ENCODE results near the gene RIPK3. TPM values are rescaled to one million over a fixed set of nuclear protein-coding genes. Genes with fewer than 3 reads are reported as not detected.

RIPK3 gene
- polyA plus RNA-seq, 3 donors from 2014 or later = 13.5 to 21.4 (median 16.0) TPM

- DNase-seq = no peak
- Mint-ChIP-seq H3K27me3 (ENCODE audit: low read depth in 3 of 3) (peaks cover 9 to 20% (median 18%) of the 10 kb centered on the region in 3 donors), H3K36me3 (peaks cover 4 to 11% (median 9%) of the 10 kb centered on the region in 3 donors), H3K27ac (peak overlapping the region in 5 of 6 donors; percentile 91 to 99 (median 97)), H3K9me3 (no peaks in the 10 kb centered on the region), H3K4me3 (peak overlapping the region; percentile 74 to 95 (median 84)), H3K4me1 (peaks cover 54 to 59% of the 10 kb centered on the region in 2 donors)
These were observed 23.8 kb downstream of the RIPK3 start for GRCh38 chr14:24315807-24316596.

- H3K27me3 Mint-ChIP-seq (ENCODE audit: low read depth in 3 of 3) = peaks cover 9 to 21% (median 16%) of the 10 kb centered on the region in 3 donors
- H3K36me3 Mint-ChIP-seq = peaks cover 4 to 10% (median 9%) of the 10 kb centered on the region in 3 donors
- peak overlapping the region; percentile 90 to 99 (median 94) for H3K27ac Mint-ChIP-seq
- no peaks in the 10 kb centered on the region for H3K9me3 Mint-ChIP-seq
- H3K4me1 Mint-ChIP-seq = peaks cover 56 to 62% of the 10 kb centered on the region in 2 donors
- peak overlapping the region; percentile 74 to 95 (median 84) for H3K4me3 Mint-ChIP-seq
- DNase-seq = no peak
These were observed 24.5 kb downstream of the RIPK3 start for GRCh38 chr14:24315243-24315806.

DNA sequence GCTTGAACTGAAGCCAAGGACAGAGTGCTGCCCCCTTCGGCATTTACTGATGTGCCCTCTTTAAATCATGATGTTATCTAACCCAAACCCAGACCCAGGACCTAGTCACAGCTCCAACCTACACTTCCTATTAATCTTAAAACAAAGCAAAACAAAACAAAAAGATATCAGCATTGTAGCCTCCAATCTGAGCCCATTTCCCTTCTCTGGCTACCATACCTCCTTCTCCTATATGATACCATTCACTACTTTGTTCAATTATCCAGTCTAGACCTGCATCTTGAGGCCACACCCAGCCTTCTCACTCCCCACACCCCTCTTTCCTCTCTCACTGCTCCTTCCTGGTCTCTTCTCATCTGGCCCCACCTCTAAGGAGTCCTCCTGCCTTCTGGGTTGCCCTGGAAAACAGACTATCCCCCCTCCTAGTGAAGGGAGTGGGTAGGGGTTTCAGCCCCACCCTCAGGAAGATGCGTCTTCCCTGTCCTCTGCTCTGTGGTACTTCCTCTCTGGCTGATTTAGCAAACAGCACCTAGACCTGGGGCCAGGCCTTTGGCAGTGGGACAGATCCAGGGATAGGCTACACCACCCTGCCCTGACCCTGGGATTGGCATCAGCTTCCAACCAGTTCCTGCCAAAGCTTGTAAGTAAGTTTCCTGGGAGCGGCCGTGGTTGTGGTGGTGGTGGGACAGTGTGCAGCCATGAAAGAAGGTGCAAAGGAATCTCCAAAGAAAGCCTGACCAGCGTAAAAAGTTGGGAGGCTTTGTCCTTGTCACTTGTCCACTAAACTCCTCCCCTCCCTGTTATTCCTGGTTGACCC lies 25.2 kb downstream of the RIPK3 start:
- peak in 1 of 3 donors; percentile 6 for DNase-seq
- H3K4me1 Mint-ChIP-seq = peaks cover 64 to 69% of the 10 kb centered on the region in 2 donors

DNA sequence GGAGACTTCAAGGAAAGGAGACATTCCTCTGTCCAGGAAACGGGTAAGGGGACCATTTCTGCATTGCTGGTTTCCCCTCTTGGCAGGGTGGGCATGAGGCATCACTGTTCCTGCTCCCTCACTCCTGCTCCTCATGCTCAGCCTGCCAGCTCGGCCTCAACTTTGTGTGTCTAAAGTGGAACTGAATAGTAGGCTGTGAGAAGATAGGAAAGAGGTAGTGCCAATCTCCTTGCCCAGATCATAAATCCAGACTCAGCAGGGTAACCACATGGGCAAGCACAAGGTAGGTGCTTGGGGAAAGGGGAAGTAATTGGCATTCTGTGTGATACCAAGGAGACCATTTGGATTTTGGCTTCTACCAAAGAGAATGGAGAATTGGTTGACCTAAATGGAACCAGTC lies 25.9 kb downstream of the RIPK3 start:
- Mint-ChIP-seq H3K27me3 (ENCODE audit: low read depth in 3 of 3) (peaks cover 8 to 20% (median 12%) of the 10 kb centered on the region in 3 donors), H3K9me3 (no peaks in the 10 kb centered on the region), H3K36me3 (peaks cover 4 to 15% (median 6%) of the 10 kb centered on the region in 3 donors), H3K4me3 (peak overlapping the region; percentile 74 to 95 (median 84)), H3K4me1 (peaks cover 68 to 76% of the 10 kb centered on the region in 2 donors), H3K27ac (peak overlapping the region; percentile 90 to 99 (median 94))
- no peak for DNase-seq

More for the DNA sequence above, 25.2 kb downstream of the RIPK3 start:
- Mint-ChIP-seq H3K9me3 (no peaks in the 10 kb centered on the region), H3K27me3 (ENCODE audit: low read depth in 3 of 3) (peaks cover 10 to 20% (median 14%) of the 10 kb centered on the region in 3 donors), H3K36me3 (peaks cover 4 to 9% (median 6%) of the 10 kb centered on the region in 3 donors), H3K4me3 (peak overlapping the region; percentile 74 to 95 (median 84)), H3K27ac (peak overlapping the region; percentile 90 to 99 (median 94))

DNA sequence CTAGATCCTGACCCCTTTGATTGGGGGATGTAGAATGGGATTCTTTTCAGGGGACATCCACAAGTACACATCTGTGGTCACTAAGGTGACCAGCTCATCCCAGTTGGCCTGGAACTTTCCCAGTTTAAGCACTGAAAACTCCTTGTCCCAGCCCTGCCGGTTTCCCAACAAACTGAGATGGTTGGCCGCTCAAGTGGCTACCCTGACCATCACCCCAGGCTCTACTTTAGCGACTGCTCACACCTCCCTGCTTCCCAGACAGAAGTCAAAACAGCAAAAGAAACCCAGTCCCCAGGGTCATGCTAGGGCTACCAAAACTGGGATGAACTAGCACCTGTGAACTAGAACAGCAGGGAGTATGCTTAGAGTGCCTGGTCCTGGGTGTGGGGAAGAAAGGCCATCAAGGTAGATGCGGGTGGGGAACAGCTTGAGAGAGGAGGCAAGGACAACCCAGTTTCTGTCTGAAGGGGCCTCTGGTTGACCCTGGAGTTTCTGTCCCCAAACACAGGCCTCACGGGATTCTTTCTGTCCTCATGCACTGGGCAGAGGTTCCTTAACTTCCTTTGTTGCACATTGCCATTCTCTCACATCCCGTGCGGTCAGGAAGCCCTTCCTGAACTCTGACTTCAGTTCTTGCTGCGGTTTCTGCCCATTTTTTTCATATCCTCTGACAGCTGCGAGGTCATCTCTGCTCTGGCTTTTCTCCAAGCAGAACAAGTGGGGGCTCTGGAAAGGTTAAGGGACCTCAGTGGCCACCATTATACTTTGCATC lies 26.9 kb downstream of the RIPK3 start:
- H3K9me3 Mint-ChIP-seq = no peaks in the 10 kb centered on the region
- peaks cover 7 to 19% (median 9%) of the 10 kb centered on the region in 3 donors for H3K36me3 Mint-ChIP-seq
- H3K4me3 Mint-ChIP-seq = peak overlapping the region; percentile 74 to 95 (median 84)
- DNase-seq = peak; percentile 74 to 77 (median 77)
- peaks cover 8 to 20% (median 10%) of the 10 kb centered on the region in 3 donors for H3K27me3 Mint-ChIP-seq (ENCODE audit: low read depth in 3 of 3)
- H3K27ac Mint-ChIP-seq = peak overlapping the region; percentile 90 to 99 (median 94)
- peaks cover 78 to 84% of the 10 kb centered on the region in 2 donors for H3K4me1 Mint-ChIP-seq

- peaks cover 77% of the 10 kb centered on the region in 2 donors for H3K4me1 Mint-ChIP-seq
- DNase-seq = peak in 2 of 3 donors; percentile 32 to 33
- H3K9me3 Mint-ChIP-seq = no peaks in the 10 kb centered on the region
- H3K27ac Mint-ChIP-seq = peak overlapping the region; percentile 90 to 99 (median 94)
- H3K27me3 Mint-ChIP-seq (ENCODE audit: low read depth in 3 of 3) = peaks cover 8 to 17% (median 10%) of the 10 kb centered on the region in 3 donors
- peak overlapping the region; percentile 74 to 95 (median 84) for H3K4me3 Mint-ChIP-seq
- H3K36me3 Mint-ChIP-seq = peaks cover 4 to 13% (median 8%) of the 10 kb centered on the region in 3 donors
These were observed 27.8 kb downstream of the RIPK3 start for GRCh38 chr14:24311837-24312615.

GRCh38 chr14:24310646-24311604 lies 28.9 kb downstream of the RIPK3 start, which contains the start of gene LTB4R:
TSS of gene LTB4R (plus strand) at chr14:24311502. CDS start at chr14:24315652, 4,150 bp downstream.
- peaks cover 75 to 77% of the 10 kb centered on the region in 2 donors for H3K4me1 Mint-ChIP-seq
- H3K4me3 Mint-ChIP-seq = peak within 1 kb of the TSS; percentile 79 to 95 (median 84)
- DNase-seq = peak; percentile 82 to 84 (median 84)
- peak within 1 kb of the TSS; percentile 91 to 99 (median 96) for H3K27ac Mint-ChIP-seq
- peaks cover 8 to 17% (median 10%) of the 10 kb centered on the region in 3 donors for H3K27me3 Mint-ChIP-seq (ENCODE audit: low read depth in 3 of 3)
- H3K9me3 Mint-ChIP-seq = no peaks in the 10 kb centered on the region
- H3K36me3 Mint-ChIP-seq = peaks cover 5 to 24% (median 14%) of the 10 kb centered on the region in 3 donors

GRCh38 chr14:24310265-24310645 lies 29.5 kb downstream of the RIPK3 start:
- Mint-ChIP-seq H3K9me3 (no peaks in the 10 kb centered on the region), H3K27me3 (ENCODE audit: low read depth in 3 of 3) (peaks cover 8 to 17% (median 10%) of the 10 kb centered on the region in 3 donors), H3K4me1 (peaks cover 70 to 71% of the 10 kb centered on the region in 2 donors), H3K27ac (peak overlapping the region; percentile 91 to 98 (median 96)), H3K36me3 (peaks cover 12 to 31% (median 21%) of the 10 kb centered on the region in 3 donors), H3K4me3 (peak overlapping the region; percentile 79 to 95 (median 84))
- no peak for DNase-seq

- no peak for DNase-seq
- Mint-ChIP-seq H3K36me3 (peaks cover 18 to 37% (median 27%) of the 10 kb centered on the region in 3 donors), H3K9me3 (no peaks in the 10 kb centered on the region)
These were observed 30.1 kb downstream of the RIPK3 start, which contains the start of gene LTB4R2 for GRCh38 chr14:24309538-24310264. TSS of gene LTB4R2 (plus strand) at chr14:24310140. CDS start at chr14:24310665, 525 bp downstream.

DNA sequence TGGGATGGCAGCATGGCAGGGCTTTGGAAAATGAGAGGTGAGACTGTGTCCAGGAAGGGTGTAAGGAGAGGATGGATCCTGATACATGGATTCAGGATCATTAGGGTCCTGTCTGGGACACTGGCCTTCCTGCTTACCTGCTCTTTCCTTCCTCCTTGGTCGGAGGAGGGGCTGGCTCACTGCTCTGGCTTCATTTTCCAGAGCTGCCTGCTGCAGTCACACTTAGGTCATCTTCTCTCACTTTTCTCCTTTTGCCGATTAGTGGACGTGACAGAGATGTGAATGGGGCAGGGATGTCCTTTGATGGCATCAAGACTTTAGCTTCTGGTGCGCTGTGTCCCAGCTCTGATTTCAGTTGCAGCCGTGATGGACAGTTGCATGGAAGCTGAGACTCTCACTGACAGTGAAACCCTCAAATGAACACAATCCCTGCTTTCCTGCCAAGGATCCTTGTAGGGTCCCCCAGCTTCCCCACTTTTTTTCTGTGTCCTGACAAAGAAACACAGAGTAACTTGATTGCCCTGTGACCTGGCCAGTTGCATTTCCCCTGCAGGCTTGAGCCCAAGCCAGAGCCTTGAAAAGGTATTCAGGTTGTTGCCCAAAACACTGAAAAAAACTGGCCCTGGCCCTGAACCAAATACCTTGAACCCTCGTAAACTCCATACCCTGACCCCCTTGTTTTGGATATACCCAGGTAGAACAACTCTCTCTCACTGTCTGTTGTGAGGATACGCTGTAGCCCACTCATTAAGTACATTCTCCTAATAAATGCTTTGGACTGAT lies 31.3 kb downstream of the RIPK3 start:
- H3K27ac Mint-ChIP-seq = peak overlapping the region; percentile 82 to 98 (median 96)
- peaks cover 18 to 45% (median 32%) of the 10 kb centered on the region in 3 donors for H3K36me3 Mint-ChIP-seq
- DNase-seq = no peak
- peak overlapping the region in 3 of 5 donors; percentile 19 to 84 (median 54) for H3K4me3 Mint-ChIP-seq
- no peaks in the 10 kb centered on the region for H3K9me3 Mint-ChIP-seq
- peaks cover 6 to 11% (median 6%) of the 10 kb centered on the region in 3 donors for H3K27me3 Mint-ChIP-seq (ENCODE audit: low read depth in 3 of 3)
- peaks cover 53 to 59% of the 10 kb centered on the region in 2 donors for H3K4me1 Mint-ChIP-seq

More at GRCh38 chr14:24309538-24310264, 30.1 kb downstream of the RIPK3 start, which contains the start of gene LTB4R2:
- Mint-ChIP-seq H3K4me1 (peaks cover 65 to 70% of the 10 kb centered on the region in 2 donors), H3K27me3 (ENCODE audit: low read depth in 3 of 3) (peaks cover 8 to 17% (median 10%) of the 10 kb centered on the region in 3 donors), H3K27ac (peak within 1 kb of the TSS; percentile 91 to 98 (median 96)), H3K4me3 (peak within 1 kb of the TSS; percentile 79 to 95 (median 84))
